Colonic mucosa (tissue), 4 donors: ENCODE measurements around the gene ADAMTS13. TPM values are rescaled to one million over a fixed set of nuclear protein-coding genes. Genes with fewer than 3 reads are reported as not detected.

Source experiments
- DNase-seq: peaks from one replicate; pipeline ENCODE4 v3.0.0-alpha.2; 2020
- H3K27ac ChIP-seq: fragments of 200-600 bp; one replicate; pipeline ENCODE4 v1.8.0; 2021
- H3K27me3 ChIP-seq: fragments of 200-600 bp; one replicate; pipeline ENCODE4 v1.8.0; 2021
- H3K36me3 ChIP-seq: fragments of 200-600 bp; one replicate; pipeline ENCODE4 v1.8.0; 2021
- H3K4me1 ChIP-seq: fragments of 200-600 bp; one replicate; pipeline ENCODE4 v1.8.0; 2021; ENCODE audit warnings: mild to moderate bottlenecking
- H3K4me3 ChIP-seq: fragments of 200-600 bp; one replicate; pipeline ENCODE4 v1.8.0; 2021
- H3K9ac ChIP-seq, 2 donors: one replicate each; pipeline ENCODE4 v1.7.0; 2013; ENCODE audit warnings: control low read depth in 2 of 2, low read depth in 2 of 2, low read length in 2 of 2
- H3K9me3 ChIP-seq: fragments of 200-600 bp; one replicate; pipeline ENCODE4 v1.8.0; 2021
- intact Hi-C: fragments of 100-400 bp; cut with DNase I; formaldehyde crosslinking; loops from one replicate; pipeline ENCODE4 v1.14.1; 2022
- total RNA-seq, 2 donors: library from RNA; stranded (reverse); fragmentation: NEBNext Ultra II Directional in 1 of 2; extraction: Animal tissue kit (Norgen Biotek cat#: 25700) in 1 of 2; gene quantifications; one replicate each; pipeline ENCODE4 v1.2.1, GENCODE V29; 2021
- TF ChIP-seq, protein P1 (sequence below): fragments of 200-600 bp; IDR thresholded peaks from one replicate; pipeline ENCODE4 v1.8.0; 2022; ENCODE audit warnings: antibody characterized with exemption, mild to moderate bottlenecking
- donor health status: healthy.
- donor health status: DM: no; HTN: no; CAD: no.
- donor health status: DM: no; HTN: no; CAD: no.

Gene ADAMTS13
- total RNA-seq, 2 donors from 2014 or later: 4.2 TPM

- Histone ChIP-seq H3K4me3 (no peak overlapping the region), H3K27ac (no peak overlapping the region), H3K9ac (no peak overlapping the region), H3K36me3 (no peaks in the 10 kb centered on the region), H3K4me1 (no peaks in the 10 kb centered on the region), H3K27me3 (no peaks in the 10 kb centered on the region), H3K9me3 (no peaks in the 10 kb centered on the region)
- intact Hi-C loops: no loop called here
- no peak for DNase-seq
- TF ChIP-seq, protein P1, sequence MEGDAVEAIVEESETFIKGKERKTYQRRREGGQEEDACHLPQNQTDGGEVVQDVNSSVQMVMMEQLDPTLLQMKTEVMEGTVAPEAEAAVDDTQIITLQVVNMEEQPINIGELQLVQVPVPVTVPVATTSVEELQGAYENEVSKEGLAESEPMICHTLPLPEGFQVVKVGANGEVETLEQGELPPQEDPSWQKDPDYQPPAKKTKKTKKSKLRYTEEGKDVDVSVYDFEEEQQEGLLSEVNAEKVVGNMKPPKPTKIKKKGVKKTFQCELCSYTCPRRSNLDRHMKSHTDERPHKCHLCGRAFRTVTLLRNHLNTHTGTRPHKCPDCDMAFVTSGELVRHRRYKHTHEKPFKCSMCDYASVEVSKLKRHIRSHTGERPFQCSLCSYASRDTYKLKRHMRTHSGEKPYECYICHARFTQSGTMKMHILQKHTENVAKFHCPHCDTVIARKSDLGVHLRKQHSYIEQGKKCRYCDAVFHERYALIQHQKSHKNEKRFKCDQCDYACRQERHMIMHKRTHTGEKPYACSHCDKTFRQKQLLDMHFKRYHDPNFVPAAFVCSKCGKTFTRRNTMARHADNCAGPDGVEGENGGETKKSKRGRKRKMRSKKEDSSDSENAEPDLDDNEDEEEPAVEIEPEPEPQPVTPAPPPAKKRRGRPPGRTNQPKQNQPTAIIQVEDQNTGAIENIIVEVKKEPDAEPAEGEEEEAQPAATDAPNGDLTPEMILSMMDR: no peak
Observed at GRCh38 chr9:133400292-133400691, 21.9 kb upstream of the ADAMTS13 start.

DNA sequence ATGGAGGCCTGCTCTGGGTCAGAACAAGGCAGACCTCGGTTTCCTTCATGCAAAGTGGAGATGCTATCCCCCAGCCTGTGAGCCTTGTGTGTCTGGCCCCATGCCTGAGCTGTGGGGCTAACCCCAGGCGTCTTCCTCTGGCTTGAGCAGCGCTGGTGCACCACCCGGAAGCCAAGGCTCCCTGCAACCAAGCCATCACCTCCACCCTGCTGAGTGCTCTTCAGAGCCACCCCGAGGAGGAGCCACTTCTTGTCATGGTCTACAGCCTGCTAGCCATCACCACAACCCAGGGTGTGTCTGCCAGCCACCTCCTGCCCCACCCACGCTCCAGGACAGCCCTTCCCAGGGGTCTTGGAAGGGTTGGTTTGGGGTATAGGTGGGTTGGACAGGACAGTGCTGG is 20.6 kb upstream of the ADAMTS13 start:
- intact Hi-C loops: no loop called here
- H3K36me3 ChIP-seq: no peaks in the 10 kb centered on the region
- no peak for DNase-seq

GRCh38 chr9:133402689-133403088 is 19.5 kb upstream of the ADAMTS13 start:
- no peak for DNase-seq
- H3K9me3 ChIP-seq: no peaks in the 10 kb centered on the region
- H3K36me3 ChIP-seq: no peaks in the 10 kb centered on the region
- intact Hi-C loops: no loop called here
- no peak overlapping the region for H3K4me3 ChIP-seq
- TF ChIP-seq, protein P1: no peak
- H3K9ac ChIP-seq: no peak overlapping the region
- no peaks in the 10 kb centered on the region for H3K27me3 ChIP-seq
- no peak overlapping the region for H3K27ac ChIP-seq
- no peaks in the 10 kb centered on the region for H3K4me1 ChIP-seq

More for the DNA sequence above, 20.6 kb upstream of the ADAMTS13 start:
- Histone ChIP-seq H3K27ac (no peak overlapping the region), H3K4me1 (no peaks in the 10 kb centered on the region), H3K27me3 (no peaks in the 10 kb centered on the region), H3K4me3 (no peak overlapping the region), H3K9me3 (no peaks in the 10 kb centered on the region), H3K9ac (no peak overlapping the region)
- TF ChIP-seq, protein P1: no peak

- no peak overlapping the region for H3K4me3 ChIP-seq
- H3K27ac ChIP-seq: no peak overlapping the region
- no peaks in the 10 kb centered on the region for H3K4me1 ChIP-seq
- H3K9me3 ChIP-seq: no peaks in the 10 kb centered on the region
- no peak overlapping the region for H3K9ac ChIP-seq
- intact Hi-C loops: loop anchor here (2.0 kb wide), 1 partner anchor 217 kb away; no protein-coding TSS in a partner anchor
- TF ChIP-seq, protein P1: peak; percentile 70
- peaks cover 4% of the 10 kb centered on the region for H3K36me3 ChIP-seq
- H3K27me3 ChIP-seq: no peaks in the 10 kb centered on the region
- DNase-seq: peak; percentile 67
Observed at GRCh38 chr9:133403766-133404453, 18.3 kb upstream of the ADAMTS13 start.

- no peak overlapping the region for H3K27ac ChIP-seq
- H3K9ac ChIP-seq: no peak overlapping the region
- H3K4me1 ChIP-seq: no peaks in the 10 kb centered on the region
- intact Hi-C loops: loop anchor here (2.0 kb wide), 1 partner anchor 218 kb away; no protein-coding TSS in a partner anchor
- no peaks in the 10 kb centered on the region for H3K9me3 ChIP-seq
- peaks cover 4% of the 10 kb centered on the region for H3K36me3 ChIP-seq
- TF ChIP-seq, protein P1: no peak
- no peak overlapping the region for H3K4me3 ChIP-seq
- no peak for DNase-seq
- H3K27me3 ChIP-seq: no peaks in the 10 kb centered on the region
Observed at GRCh38 chr9:133404454-133405002, 17.6 kb upstream of the ADAMTS13 start.
